Smooth muscle cell (in vitro differentiated cells): ENCODE measurements around the gene OR13J1. TPM values are rescaled to one million over a fixed set of nuclear protein-coding genes. Genes with fewer than 3 reads are reported as not detected.

ENCODE experiments used
- DNase-seq: peaks from one replicate; lab custom pipeline; 2025; ENCODE audit not compliant: unreplicated experiment; lab: John Stamatoyannopoulos, UW
- H2AFZ ChIP-seq: fragments of 200-600 bp; sonication (generic); 2 replicates; pipeline ENCODE4 v1.6.0; 2016; ENCODE audit warnings: antibody characterized with exemption, low read depth, mild to moderate bottlenecking
- H3F3A ChIP-seq: fragments of 200-600 bp; sonication (generic); 2 replicates; pipeline ENCODE4 v1.6.0; 2017; ENCODE audit warnings: antibody characterized with exemption, low read depth
- H3K27ac ChIP-seq: fragments of 200-600 bp; sonication (generic); 2 replicates; pipeline ENCODE4 v1.5.1; 2016; ENCODE audit warnings: low read depth, mild to moderate bottlenecking
- H3K27me3 ChIP-seq: fragments of 200-600 bp; sonication (generic); 2 replicates; pipeline ENCODE4 v1.6.1; 2016; ENCODE audit warnings: low read depth, mild to moderate bottlenecking
- H3K36me3 ChIP-seq: fragments of 200-600 bp; sonication (generic); 2 replicates; pipeline ENCODE4 v1.5.1; 2016; ENCODE audit warnings: low read depth
- H3K4me1 ChIP-seq: fragments of 200-600 bp; sonication (generic); 2 replicates; pipeline ENCODE4 v1.5.1; 2016; ENCODE audit warnings: low read depth
- H3K4me2 ChIP-seq: fragments of 200-600 bp; sonication (generic); 2 replicates; pipeline ENCODE4 v1.6.0; 2016; ENCODE audit warnings: mild to moderate bottlenecking
- H3K4me3 ChIP-seq: fragments of 200-600 bp; sonication (generic); 2 replicates; pipeline ENCODE4 v1.5.1; 2016; ENCODE audit warnings: mild to moderate bottlenecking
- H3K79me2 ChIP-seq: fragments of 200-600 bp; sonication (generic); 2 replicates; pipeline ENCODE4 v1.6.0; 2016; ENCODE audit warnings: low read depth, mild to moderate bottlenecking
- H3K9ac ChIP-seq: fragments of 200-600 bp; sonication (generic); 2 replicates; pipeline ENCODE4 v1.6.0; 2016; ENCODE audit warnings: low read depth
- H3K9me3 ChIP-seq: fragments of 200-600 bp; sonication (generic); replicated peaks from 2 replicates; pipeline ENCODE4 v1.5.1; 2016; ENCODE audit warnings: low read depth
- H4K20me1 ChIP-seq: fragments of 200-600 bp; sonication (generic); 2 replicates; pipeline ENCODE4 v1.6.0; 2016; ENCODE audit warnings: low read depth
- CTCF ChIP-seq: fragments of 200-600 bp; sonication (generic); IDR thresholded peaks from 2 replicates; pipeline ENCODE4 v1.5.1; 2017; ENCODE audit warnings: borderline replicate concordance, mild to moderate bottlenecking, antibody characterized with exemption; ENCODE audit not compliant: insufficient read depth, poor library complexity, severe bottlenecking
- WGBS: methylation state at CpG from one replicate; pipeline ENCODE4 v1.1.7; 2016; ENCODE audit warnings: low lambda C conversion rate; 5-methylcytosine and 5-hydroxymethylcytosine counted together
- polyA plus RNA-seq: library from polyadenylated mRNA; unstranded; fragments of >200 nt; fragmentation: Nextera tagmentation; extraction: Ambion mirVana; gene quantifications from 2 replicates; pipeline ENCODE4 v1.2.1, GENCODE V29; 2016
- total RNA-seq: library from RNA; depleted of rRNA; stranded (reverse); fragments of >200 nt; gene quantifications from 2 replicates; pipeline ENCODE4 v1.2.3, GENCODE V29; 2014

The OR13J1 gene
- total and polyA plus RNA-seq, 2 experiments from 2014 or later = not detected

- Histone ChIP-seq H4K20me1 (no peaks in the 10 kb centered on the region), H3K4me1 (no peaks in the 10 kb centered on the region), H3K36me3 (no peaks in the 10 kb centered on the region), H3K27ac (no peak overlapping the region), H3K9ac (no peak overlapping the region), H3K9me3 (peaks cover 11% of the 10 kb centered on the region), H3K4me3 (no peak overlapping the region), H2AFZ (no peak overlapping the region), H3K79me2 (no peaks in the 10 kb centered on the region), H3K27me3 (no peaks in the 10 kb centered on the region), H3F3A (no peaks in the 10 kb centered on the region), H3K4me2 (no peak overlapping the region)
- TF ChIP-seq CTCF = no peak
- DNase-seq = no peak
- 86% methylated on average over 3 of the region's 3 CpGs for WGBS
These were observed 2.3 kb upstream of the OR13J1 start for GRCh38 chr9:35872505-35872904.

GRCh38 chr9:35871545-35871944 is 1.3 kb upstream of the OR13J1 start:
- H4K20me1 ChIP-seq = no peaks in the 10 kb centered on the region
- no peak overlapping the region for H2AFZ ChIP-seq
- no peaks in the 10 kb centered on the region for H3K4me1 ChIP-seq
- H3K9me3 ChIP-seq = peaks cover 5% of the 10 kb centered on the region
- H3K4me2 ChIP-seq = no peak overlapping the region
- no peaks in the 10 kb centered on the region for H3K27me3 ChIP-seq
- no peaks in the 10 kb centered on the region for H3K36me3 ChIP-seq
- no peak overlapping the region for H3K4me3 ChIP-seq
- 79% methylated on average over 3 of the region's 3 CpGs for WGBS
- no peak for DNase-seq
- no peaks in the 10 kb centered on the region for H3K79me2 ChIP-seq
- H3K27ac ChIP-seq = no peak overlapping the region
- H3F3A ChIP-seq = no peaks in the 10 kb centered on the region
- TF ChIP-seq CTCF = no peak
- no peak overlapping the region for H3K9ac ChIP-seq

DNA sequence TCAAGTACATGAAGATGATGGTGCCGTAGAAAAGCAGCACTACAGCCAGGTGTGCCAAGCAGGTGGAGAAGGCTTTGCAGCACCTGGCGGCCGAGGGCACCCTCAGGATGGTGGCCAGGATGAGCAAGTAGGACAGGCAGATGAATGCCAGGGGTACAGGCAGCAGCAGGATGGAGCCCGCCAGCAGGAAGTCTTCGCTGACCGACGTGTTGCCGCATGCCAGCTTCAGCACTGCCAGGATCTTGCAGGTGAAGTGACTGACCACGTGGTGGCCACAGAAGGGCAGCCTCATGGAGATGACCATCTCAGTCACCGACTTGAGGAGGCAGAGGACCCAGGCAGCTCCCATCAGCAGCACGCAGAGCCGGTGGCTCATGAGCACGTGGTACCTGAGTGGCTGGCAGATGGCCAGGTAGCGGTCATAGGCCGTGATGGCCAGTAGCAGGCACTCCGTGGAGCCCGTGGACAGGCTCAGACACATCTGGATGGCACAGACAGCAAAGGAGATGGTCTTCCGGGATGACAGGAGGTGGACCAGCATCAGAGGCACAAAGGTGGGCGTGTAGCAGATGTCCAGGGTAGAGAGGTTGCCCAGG is 482 bp downstream of the OR13J1 start:
- Histone ChIP-seq H3K27ac (no peak overlapping the region), H3K36me3 (no peaks in the 10 kb centered on the region), H3F3A (no peaks in the 10 kb centered on the region), H3K27me3 (no peaks in the 10 kb centered on the region), H3K4me1 (no peaks in the 10 kb centered on the region), H2AFZ (no peak overlapping the region), H3K4me3 (no peak overlapping the region), H3K79me2 (no peaks in the 10 kb centered on the region), H3K9ac (no peak overlapping the region), H3K9me3 (no peaks in the 10 kb centered on the region), H3K4me2 (no peak overlapping the region), H4K20me1 (no peaks in the 10 kb centered on the region)
- TF ChIP-seq CTCF = no peak
- DNase-seq = no peak
- 95% methylated on average over 19 of the region's 19 CpGs for WGBS

DNA sequence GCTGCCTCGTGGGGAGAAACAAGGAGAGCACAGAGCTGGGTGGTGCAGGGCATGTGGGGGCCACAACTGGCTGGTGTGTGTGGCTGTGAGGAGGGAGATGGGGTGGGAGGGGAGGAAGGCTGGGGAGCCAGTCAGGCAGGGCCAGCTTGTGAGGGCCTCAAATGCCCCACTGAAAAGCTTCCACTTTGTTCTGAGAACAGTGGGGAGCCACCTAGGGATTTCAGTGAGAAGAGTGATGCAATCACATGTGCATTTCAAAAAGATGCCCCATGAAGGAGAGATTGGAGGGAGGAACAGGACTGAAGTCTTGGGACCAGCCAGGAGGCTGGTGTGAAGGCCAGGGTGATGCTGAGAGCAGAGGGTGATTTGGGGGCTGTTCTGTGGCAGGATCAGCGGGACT is 1.3 kb downstream of the OR13J1 start:
- no peak overlapping the region for H2AFZ ChIP-seq
- H3K79me2 ChIP-seq = no peaks in the 10 kb centered on the region
- H3K9ac ChIP-seq = no peak overlapping the region
- H3F3A ChIP-seq = no peaks in the 10 kb centered on the region
- 89% methylated on average over 1 of the region's 2 CpGs for WGBS
- no peak for DNase-seq
- no peak overlapping the region for H3K27ac ChIP-seq
- TF ChIP-seq CTCF = no peak
- no peak overlapping the region for H3K4me3 ChIP-seq
- no peaks in the 10 kb centered on the region for H3K9me3 ChIP-seq
- no peaks in the 10 kb centered on the region for H4K20me1 ChIP-seq
- peaks cover 4% of the 10 kb centered on the region for H3K27me3 ChIP-seq
- H3K4me2 ChIP-seq = no peak overlapping the region
- no peaks in the 10 kb centered on the region for H3K36me3 ChIP-seq
- H3K4me1 ChIP-seq = no peaks in the 10 kb centered on the region
